ENCODE results near the gene SLC8A3. TPM values are rescaled to one million over a fixed set of nuclear protein-coding genes. Genes with fewer than 3 reads are reported as not detected.

The SLC8A3 gene
- total RNA-seq, 2 experiments from 2014 or later: 0.57 to 0.58 TPM

DNA sequence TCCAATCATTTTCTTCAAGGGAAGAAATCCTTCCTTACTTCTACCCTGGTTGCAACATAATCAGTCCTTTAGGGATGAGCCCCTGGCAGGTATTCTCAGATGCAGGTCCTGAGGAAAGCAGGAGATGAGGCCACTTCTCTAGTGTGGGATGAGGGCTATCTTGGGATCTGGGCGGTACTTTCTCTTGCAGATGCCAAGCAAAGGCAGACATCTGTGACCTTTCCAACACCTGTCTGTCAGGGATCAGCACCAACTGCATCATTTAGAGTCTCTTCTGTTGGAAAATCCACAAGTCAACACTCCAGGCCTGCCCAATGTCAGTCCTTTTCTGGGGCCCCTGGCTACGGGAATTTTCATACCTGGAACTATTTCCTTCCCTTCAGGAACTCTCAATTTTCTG is 129.2 kb downstream of the SLC8A3 start:
- ChIA-PET POLR2A (no interaction called here), CTCF (no interaction called here)
- intact Hi-C loops (cut with DNase I, micrococcal nuclease): no loop called here
- Mint-ChIP-seq H3K9me3 (ENCODE audit: low read depth) (no peaks in the 10 kb centered on the region), H3K36me3 (ENCODE audit: low read depth) (no peaks in the 10 kb centered on the region), H3K4me3 (no peak overlapping the region), H3K4me1 (no peaks in the 10 kb centered on the region), H3K27me3 (peaks cover 21% of the 10 kb centered on the region), H3K27ac (no peak overlapping the region)
- DNase-seq (no peak), ATAC-seq (no peak)

- H3K4me1 Mint-ChIP-seq: peaks cover under 1% of the 10 kb centered on the region
- POLR2A ChIA-PET: no interaction called here
- no peak overlapping the region for H3K4me3 Mint-ChIP-seq
- H3K27ac Mint-ChIP-seq: no peak overlapping the region
- DNase-seq (no peak), ATAC-seq (no peak)
- no peaks in the 10 kb centered on the region for H3K36me3 Mint-ChIP-seq (ENCODE audit: low read depth)
- intact Hi-C loops (cut with DNase I, micrococcal nuclease): no loop called here
- H3K27me3 Mint-ChIP-seq: peaks cover 14% of the 10 kb centered on the region
- CTCF ChIA-PET: interaction anchor here (1.3 to 1.5 kb wide), 3 partner anchors 16 to 30 kb away, joined by 3 to 7 read pairs (median 4); no protein-coding TSS in a partner anchor
- no peaks in the 10 kb centered on the region for H3K9me3 Mint-ChIP-seq (ENCODE audit: low read depth)
Measured at GRCh38 chr14:70057519-70058136, 131.1 kb downstream of the SLC8A3 start.

DNA sequence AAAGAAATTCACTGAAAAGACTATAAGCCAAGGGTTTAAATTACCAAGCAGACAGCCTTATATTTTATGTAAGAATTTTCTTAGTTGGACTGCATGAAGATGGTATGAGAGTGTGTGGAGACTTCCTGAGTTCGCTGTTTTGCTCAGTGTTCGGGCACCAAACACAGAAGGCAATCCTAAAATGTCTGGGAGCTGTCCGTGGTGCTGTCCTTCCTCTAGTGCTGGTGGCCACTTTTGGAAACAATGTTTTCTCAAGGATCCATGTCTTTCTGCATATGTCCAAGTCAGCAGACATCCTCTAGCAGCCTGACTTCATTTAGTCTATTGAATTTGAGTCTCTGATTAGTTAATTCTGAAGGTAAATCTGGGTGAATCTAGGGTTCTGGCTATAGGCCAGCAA is 135.8 kb downstream of the SLC8A3 start:
- intact Hi-C loops (cut with DNase I, micrococcal nuclease): no loop called here
- H3K27ac Mint-ChIP-seq: no peak overlapping the region
- H3K27me3 Mint-ChIP-seq: peaks cover 7% of the 10 kb centered on the region
- ATAC-seq (no peak), DNase-seq (peak; percentile 48)
- ChIA-PET CTCF (interaction anchor here (0.6 to 1.2 kb wide), 4 partner anchors 19 to 1742 kb away, joined by 3 to 5 read pairs (median 4); no protein-coding TSS in a partner anchor), POLR2A (interaction anchor here (0.6 kb wide), 1 partner anchor 24 kb away, joined by 4 read pairs; no protein-coding TSS in a partner anchor)
- H3K9me3 Mint-ChIP-seq (ENCODE audit: low read depth): no peaks in the 10 kb centered on the region
- peaks cover 4% of the 10 kb centered on the region for H3K4me1 Mint-ChIP-seq
- no peak overlapping the region for H3K4me3 Mint-ChIP-seq
- H3K36me3 Mint-ChIP-seq (ENCODE audit: low read depth): no peaks in the 10 kb centered on the region

GRCh38 chr14:70050136-70050535 is 138.6 kb downstream of the SLC8A3 start:
- Mint-ChIP-seq H3K9me3 (ENCODE audit: low read depth) (no peaks in the 10 kb centered on the region), H3K36me3 (ENCODE audit: low read depth) (no peaks in the 10 kb centered on the region), H3K4me3 (no peak overlapping the region), H3K4me1 (peaks cover 4% of the 10 kb centered on the region), H3K27me3 (peaks cover 5% of the 10 kb centered on the region), H3K27ac (no peak overlapping the region)
- ChIA-PET POLR2A (no interaction called here), CTCF (no interaction called here)
- intact Hi-C loops (cut with DNase I, micrococcal nuclease): no loop called here
- ATAC-seq (no peak), DNase-seq (no peak)

GRCh38 chr14:70049605-70050004 is 139.1 kb downstream of the SLC8A3 start:
- CTCF ChIA-PET: no interaction called here
- Mint-ChIP-seq H3K4me3 (no peak overlapping the region), H3K36me3 (ENCODE audit: low read depth) (no peaks in the 10 kb centered on the region), H3K4me1 (peaks cover 4% of the 10 kb centered on the region), H3K9me3 (ENCODE audit: low read depth) (no peaks in the 10 kb centered on the region), H3K27me3 (peaks cover 8% of the 10 kb centered on the region), H3K27ac (no peak overlapping the region)
- no peak for DNase-seq
- ATAC-seq: no peak
- POLR2A ChIA-PET: no interaction called here
- intact Hi-C loops (cut with DNase I, micrococcal nuclease): no loop called here

GRCh38 chr14:70048313-70048654 is 140.5 kb downstream of the SLC8A3 start:
- H3K4me1 Mint-ChIP-seq: peaks cover 4% of the 10 kb centered on the region
- CTCF ChIA-PET: interaction anchor here (0.7 to 2.1 kb wide), 3 partner anchors 21 to 775 kb away, joined by 3 to 7 read pairs (median 3); no protein-coding TSS in a partner anchor
- intact Hi-C loops (cut with DNase I, micrococcal nuclease): no loop called here
- H3K9me3 Mint-ChIP-seq (ENCODE audit: low read depth): no peaks in the 10 kb centered on the region
- DNase-seq (no peak), ATAC-seq (no peak)
- no peak overlapping the region for H3K4me3 Mint-ChIP-seq
- no peaks in the 10 kb centered on the region for H3K36me3 Mint-ChIP-seq (ENCODE audit: low read depth)
- H3K27me3 Mint-ChIP-seq: peaks cover 10% of the 10 kb centered on the region
- no peak overlapping the region for H3K27ac Mint-ChIP-seq
- POLR2A ChIA-PET: no interaction called here

- Mint-ChIP-seq H3K9me3 (ENCODE audit: low read depth) (no peaks in the 10 kb centered on the region), H3K36me3 (ENCODE audit: low read depth) (no peaks in the 10 kb centered on the region)
- intact Hi-C loops (cut with DNase I, micrococcal nuclease): no loop called here
Measured at GRCh38 chr14:70047598-70048312, 141.0 kb downstream of the SLC8A3 start.

DNA sequence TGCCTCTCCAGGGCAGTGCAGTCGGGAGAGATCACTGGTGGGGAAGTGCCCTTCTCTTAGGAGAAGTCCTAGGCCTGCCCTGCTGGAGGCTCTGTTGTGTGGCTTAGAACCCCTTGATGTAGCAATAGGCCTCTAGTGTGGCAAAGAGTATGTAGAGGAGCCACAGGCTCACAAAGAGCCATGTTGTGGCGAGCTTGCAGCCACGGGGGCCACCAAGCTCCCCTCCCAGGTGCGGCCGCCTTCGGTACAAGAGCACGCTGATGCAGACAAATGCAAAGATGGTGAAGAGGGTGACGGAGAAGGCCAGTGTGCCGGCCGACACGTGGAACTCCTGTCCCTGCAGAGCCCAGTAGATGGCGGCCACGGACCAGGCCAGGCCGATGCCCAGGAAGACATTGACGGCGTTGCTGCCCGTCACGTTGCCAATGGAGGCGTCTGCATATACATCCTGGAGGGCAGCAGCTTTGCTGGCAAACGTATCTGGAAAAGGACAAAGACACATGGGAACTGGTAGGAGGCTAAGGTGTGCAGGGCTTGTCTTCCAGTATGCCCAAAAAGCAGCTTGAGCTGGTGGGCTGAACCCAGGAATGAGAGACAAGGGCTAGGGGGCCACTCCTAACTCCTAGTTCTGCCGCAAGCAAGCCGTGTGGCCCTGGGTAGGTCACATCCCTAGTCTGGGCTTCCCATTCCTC is 142.8 kb downstream of the SLC8A3 start:
- intact Hi-C loops (cut with DNase I, micrococcal nuclease): no loop called here
- DNase-seq (peak; percentile 48), ATAC-seq (no peak)
- ChIA-PET POLR2A (no interaction called here), CTCF (no interaction called here)
- H3K4me1 Mint-ChIP-seq: no peaks in the 10 kb centered on the region
- no peak overlapping the region for H3K4me3 Mint-ChIP-seq
- no peaks in the 10 kb centered on the region for H3K9me3 Mint-ChIP-seq (ENCODE audit: low read depth)
- peaks cover 19% of the 10 kb centered on the region for H3K27me3 Mint-ChIP-seq
- no peaks in the 10 kb centered on the region for H3K36me3 Mint-ChIP-seq (ENCODE audit: low read depth)
- H3K27ac Mint-ChIP-seq: no peak overlapping the region

More at GRCh38 chr14:70047598-70048312, 141.0 kb downstream of the SLC8A3 start:
- CTCF ChIA-PET: interaction anchor here (0.6 to 2.1 kb wide), 4 partner anchors 20 to 775 kb away, joined by 3 to 7 read pairs (median 3); no protein-coding TSS in a partner anchor
- H3K27ac Mint-ChIP-seq: no peak overlapping the region
- DNase-seq: no peak
- POLR2A ChIA-PET: no interaction called here
- no peak for ATAC-seq
- H3K4me1 Mint-ChIP-seq: peaks cover 4% of the 10 kb centered on the region
- peaks cover 13% of the 10 kb centered on the region for H3K27me3 Mint-ChIP-seq
- no peak overlapping the region for H3K4me3 Mint-ChIP-seq

GRCh38 chr14:70045310-70045709 is 143.4 kb downstream of the SLC8A3 start:
- intact Hi-C loops (cut with DNase I, micrococcal nuclease): no loop called here
- CTCF ChIA-PET: interaction anchor here (0.8 kb wide), 1 partner anchor 55 kb away, joined by 3 read pairs; no protein-coding TSS in a partner anchor

GRCh38 chr14:70043001-70043400 is 145.8 kb downstream of the SLC8A3 start:
- Mint-ChIP-seq H3K4me1 (no peaks in the 10 kb centered on the region), H3K27ac (no peak overlapping the region), H3K4me3 (no peak overlapping the region), H3K9me3 (ENCODE audit: low read depth) (no peaks in the 10 kb centered on the region), H3K27me3 (peaks cover 32% of the 10 kb centered on the region), H3K36me3 (ENCODE audit: low read depth) (no peaks in the 10 kb centered on the region)
- intact Hi-C loops (cut with DNase I, micrococcal nuclease): no loop called here
- ATAC-seq: no peak
- CTCF ChIA-PET: no interaction called here
- POLR2A ChIA-PET: no interaction called here
- DNase-seq: no peak

More at GRCh38 chr14:70045310-70045709, 143.4 kb downstream of the SLC8A3 start:
- POLR2A ChIA-PET: no interaction called here
- ATAC-seq (no peak), DNase-seq (no peak)
- Mint-ChIP-seq H3K27me3 (peaks cover 19% of the 10 kb centered on the region), H3K27ac (no peak overlapping the region), H3K4me1 (no peaks in the 10 kb centered on the region), H3K36me3 (ENCODE audit: low read depth) (no peaks in the 10 kb centered on the region), H3K4me3 (no peak overlapping the region), H3K9me3 (ENCODE audit: low read depth) (no peaks in the 10 kb centered on the region)

DNA sequence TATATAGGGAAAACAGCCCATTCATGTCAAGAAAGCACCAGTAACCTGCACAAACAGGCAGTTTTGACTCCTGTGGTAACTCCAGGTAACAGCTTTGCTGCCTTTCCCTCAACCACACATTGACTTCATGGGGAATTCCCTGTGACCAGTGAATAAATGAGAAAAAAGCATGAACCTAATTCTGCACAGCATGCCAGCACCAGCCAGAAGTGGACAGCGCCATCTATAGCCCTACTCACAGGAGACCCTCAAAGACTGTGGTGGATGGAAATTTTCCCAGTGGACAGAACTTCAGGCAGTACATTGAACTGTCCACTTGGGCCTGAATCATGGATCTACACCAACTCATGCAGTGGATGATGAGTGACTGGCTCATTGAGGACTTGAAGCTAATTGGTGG is 152.1 kb downstream of the SLC8A3 start:
- Mint-ChIP-seq H3K4me1 (no peaks in the 10 kb centered on the region), H3K27me3 (peaks cover 13% of the 10 kb centered on the region), H3K36me3 (ENCODE audit: low read depth) (no peaks in the 10 kb centered on the region), H3K4me3 (no peak overlapping the region), H3K27ac (no peak overlapping the region), H3K9me3 (ENCODE audit: low read depth) (no peaks in the 10 kb centered on the region)
- DNase-seq (no peak), ATAC-seq (no peak)
- intact Hi-C loops (cut with DNase I, micrococcal nuclease): no loop called here
- ChIA-PET POLR2A (no interaction called here), CTCF (interaction anchor here (0.7 to 2.1 kb wide), 2 partner anchors 8 to 149 kb away, joined by 3 to 10 read pairs; no protein-coding TSS in a partner anchor)
